Adrenal gland (tissue), 5 donors: Measurements from ENCODE around the gene TMEM81.

Experiments used
- POLR2A ChIP-seq, 2 donors: fragments of 450-650 bp; IDR thresholded peaks; one replicate each; pipeline ENCODE4 v1.6.1; 2017; ENCODE audit warnings: antibody characterized with exemption in 2 of 2, mild to moderate bottlenecking in 2 of 2, moderate library complexity in 1 of 2
- TF ChIP-seq, protein P1 (sequence below), 6 experiments: fragments of 450-650 bp in 4 of 6; fragments of 200-600 bp in 2 of 6; sonication (generic) in 1 of 6; IDR thresholded peaks; 1 replicate in 5 of 6; 2 replicates in 1 of 6; pipeline versions ENCODE4 v1.5.1 to v1.8.0; 2016 to 2021; ENCODE audit warnings: antibody characterized with exemption in 6 of 6, mild to moderate bottlenecking in 2 of 6, moderate library complexity in 1 of 6
- donor health status: DM: no; HTN: no; CAD: no.

DNA sequence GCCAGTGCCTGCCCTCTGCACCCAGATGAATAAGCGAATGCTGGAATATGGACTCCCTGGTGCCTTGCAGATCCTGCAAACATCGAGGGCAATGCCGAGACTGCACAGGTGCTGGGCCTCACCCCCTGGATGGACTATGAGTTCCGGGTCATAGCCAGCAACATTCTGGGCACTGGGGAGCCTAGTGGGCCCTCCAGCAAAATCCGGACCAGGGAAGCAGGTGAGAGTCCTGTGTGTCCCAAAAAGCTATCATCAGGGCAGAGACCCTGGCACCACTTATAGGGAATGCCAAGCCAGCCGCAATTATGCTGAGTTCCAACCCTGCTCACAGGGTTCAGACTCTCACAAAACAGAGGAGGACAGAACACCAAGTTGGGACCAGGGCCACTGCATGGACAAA is 17.2 kb downstream of the TMEM81 start:
- TF ChIP-seq, protein P1, sequence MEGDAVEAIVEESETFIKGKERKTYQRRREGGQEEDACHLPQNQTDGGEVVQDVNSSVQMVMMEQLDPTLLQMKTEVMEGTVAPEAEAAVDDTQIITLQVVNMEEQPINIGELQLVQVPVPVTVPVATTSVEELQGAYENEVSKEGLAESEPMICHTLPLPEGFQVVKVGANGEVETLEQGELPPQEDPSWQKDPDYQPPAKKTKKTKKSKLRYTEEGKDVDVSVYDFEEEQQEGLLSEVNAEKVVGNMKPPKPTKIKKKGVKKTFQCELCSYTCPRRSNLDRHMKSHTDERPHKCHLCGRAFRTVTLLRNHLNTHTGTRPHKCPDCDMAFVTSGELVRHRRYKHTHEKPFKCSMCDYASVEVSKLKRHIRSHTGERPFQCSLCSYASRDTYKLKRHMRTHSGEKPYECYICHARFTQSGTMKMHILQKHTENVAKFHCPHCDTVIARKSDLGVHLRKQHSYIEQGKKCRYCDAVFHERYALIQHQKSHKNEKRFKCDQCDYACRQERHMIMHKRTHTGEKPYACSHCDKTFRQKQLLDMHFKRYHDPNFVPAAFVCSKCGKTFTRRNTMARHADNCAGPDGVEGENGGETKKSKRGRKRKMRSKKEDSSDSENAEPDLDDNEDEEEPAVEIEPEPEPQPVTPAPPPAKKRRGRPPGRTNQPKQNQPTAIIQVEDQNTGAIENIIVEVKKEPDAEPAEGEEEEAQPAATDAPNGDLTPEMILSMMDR (IDR thresholded peaks at IDR 0.05) = no peak
- no peak for TF ChIP-seq POLR2A (IDR thresholded peaks at IDR 0.05)
